Measurements from ENCODE around the gene GUK1.
A peak's percentile ranks its signal among the peaks of the same experiment; 100 is the strongest.
"Not testable (repeated sequence)": the region's sequence is repeated elsewhere in the genome, so short reads cannot be mapped to it uniquely, and the experiment has no call there.

GUK1 gene

DNA sequence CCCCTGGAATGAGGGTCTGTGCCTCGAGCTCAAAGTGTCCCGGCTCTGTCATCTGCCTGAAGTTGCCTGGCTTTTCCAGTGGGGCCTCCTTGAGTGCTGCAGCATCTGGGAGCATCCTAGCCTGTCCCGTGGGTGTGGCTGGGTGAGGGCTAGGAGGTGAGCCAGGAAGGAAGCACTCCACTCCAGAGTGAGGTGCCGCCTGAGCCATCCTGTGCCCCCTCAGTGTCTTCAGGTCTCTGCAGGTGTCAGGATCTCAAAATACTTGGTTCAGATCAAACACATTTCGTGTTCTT, 37.0 kb downstream of the GUK1 start:
- no peak for DNase-seq (ENCODE audit: low read depth)

DNA sequence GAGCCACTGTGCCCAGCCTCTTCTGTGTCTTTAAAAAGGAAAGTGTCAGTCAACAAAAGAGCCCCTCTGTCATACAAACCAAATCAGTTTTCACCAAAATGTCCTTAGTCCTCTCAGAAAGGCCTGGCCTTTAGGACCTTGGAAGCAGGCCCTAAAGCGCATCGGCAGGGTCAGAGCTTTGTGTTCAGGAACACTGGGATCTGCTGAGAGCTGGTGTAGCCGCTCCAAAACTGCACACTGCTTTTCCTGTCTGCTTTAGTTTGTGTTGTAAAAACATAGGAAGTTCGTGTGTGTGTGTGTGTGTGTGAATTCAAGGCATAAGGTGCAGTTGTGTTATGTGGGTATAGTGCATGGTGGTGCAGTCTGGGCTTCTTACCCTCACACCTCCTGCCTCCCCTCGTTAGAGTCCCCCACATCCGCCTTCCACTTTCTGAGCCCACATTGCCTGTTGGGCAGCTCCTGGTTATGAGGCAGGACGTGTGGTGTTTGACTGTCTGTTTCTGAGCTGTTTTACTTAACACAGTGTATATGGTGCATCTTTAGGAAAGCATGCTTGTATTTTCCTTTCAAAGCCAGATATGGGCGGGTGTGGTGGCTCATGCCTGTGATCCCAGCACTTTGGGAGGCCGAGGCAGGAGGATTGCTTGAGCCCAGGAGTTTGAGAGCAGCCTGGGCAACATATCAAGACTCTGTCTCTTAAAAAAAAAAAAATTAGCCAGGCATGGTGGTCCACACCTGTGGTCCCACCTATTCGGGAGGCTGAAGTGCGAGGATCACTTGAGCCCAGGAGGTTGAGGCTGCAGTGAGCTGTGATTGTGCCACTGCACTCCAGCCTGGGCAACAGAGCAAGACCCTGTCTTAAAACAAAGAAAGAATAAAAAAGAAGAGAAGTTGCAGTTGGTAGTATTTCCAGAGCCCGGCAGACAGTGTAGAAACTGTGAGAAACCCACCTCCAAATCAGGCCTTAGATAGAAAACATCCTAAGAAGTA, 37.9 kb downstream of the GUK1 start:
- no peak for DNase-seq (ENCODE audit: low read depth)

DNA sequence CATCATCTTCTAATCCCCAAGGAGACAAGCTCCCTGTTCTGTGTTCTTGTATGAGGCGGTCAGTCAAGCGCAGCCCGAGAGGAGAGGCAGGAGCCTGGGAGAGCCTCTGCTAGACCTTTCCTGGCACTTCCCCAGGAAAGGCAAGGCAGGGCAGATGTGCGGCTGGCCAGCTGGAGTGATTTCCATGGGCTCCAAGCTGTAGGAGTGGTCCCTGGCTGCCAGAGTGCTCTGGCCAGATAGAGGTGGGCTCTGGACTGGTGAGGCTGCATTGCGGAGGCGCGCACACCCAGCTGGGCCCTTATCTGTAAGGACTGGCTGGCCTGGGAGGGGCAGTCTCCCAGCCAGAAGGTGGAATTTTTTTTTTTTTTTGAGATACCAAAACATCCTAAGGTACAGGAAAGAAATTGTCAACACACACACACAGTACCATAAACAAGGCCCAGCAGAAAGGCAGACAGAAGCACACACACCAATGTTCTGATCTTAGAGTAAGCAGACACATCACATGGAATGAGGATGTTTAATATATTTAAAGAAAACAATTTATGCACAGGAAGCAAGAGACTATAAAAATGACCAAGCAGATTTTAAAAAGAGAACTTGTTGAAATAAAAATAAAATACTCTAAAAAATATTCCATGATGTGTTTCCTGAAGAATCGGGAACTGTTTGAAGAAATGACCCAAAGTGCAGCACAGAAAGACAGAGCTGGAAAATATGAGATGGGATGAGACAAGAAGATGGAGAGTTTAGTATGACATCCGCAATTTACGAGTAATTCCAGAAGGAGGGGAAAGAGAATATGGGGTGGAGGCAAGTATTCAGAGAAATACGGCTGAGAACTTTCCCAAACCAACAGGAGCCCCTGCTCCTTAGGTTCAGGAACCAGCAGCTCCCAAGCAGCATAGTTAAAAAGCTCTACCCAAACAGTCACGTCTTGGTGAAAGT, 38.9 kb downstream of the GUK1 start:
- peak; percentile 12 for DNase-seq (ENCODE audit: low read depth)

DNA sequence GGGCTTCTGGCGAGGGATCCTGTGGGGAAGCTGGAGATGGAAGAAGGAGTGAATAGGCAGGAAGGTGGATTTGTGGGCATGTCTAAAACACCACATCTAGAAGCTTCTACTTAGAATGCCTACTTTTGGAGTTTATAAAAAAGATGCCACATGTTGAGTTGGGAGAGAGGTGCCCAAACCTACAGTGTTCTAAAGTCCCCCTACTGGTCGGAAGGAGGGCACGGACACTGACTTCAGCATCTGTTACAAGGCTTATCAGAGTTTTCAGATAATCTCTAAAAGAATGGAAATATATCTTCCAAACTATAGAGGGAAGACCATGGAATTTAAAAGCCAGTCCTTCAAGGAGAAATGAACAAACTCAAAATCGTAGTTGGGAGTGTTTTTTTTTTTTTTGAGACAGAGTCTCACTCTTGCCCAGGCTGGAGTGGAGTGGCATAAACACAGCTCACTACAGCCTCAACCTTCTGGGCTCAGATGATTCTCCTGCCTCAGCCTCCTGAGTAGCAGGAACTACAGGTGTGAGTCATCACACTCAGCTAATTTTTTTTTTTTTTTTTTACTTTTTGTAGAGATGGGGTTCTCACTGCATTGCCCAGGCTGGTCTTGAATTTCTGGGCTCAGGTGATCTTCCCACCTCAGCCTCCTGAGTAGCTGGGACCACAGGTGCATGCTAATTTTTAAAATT, 40.3 kb downstream of the GUK1 start:
- DNase-seq (ENCODE audit: low read depth), result no peak

DNA sequence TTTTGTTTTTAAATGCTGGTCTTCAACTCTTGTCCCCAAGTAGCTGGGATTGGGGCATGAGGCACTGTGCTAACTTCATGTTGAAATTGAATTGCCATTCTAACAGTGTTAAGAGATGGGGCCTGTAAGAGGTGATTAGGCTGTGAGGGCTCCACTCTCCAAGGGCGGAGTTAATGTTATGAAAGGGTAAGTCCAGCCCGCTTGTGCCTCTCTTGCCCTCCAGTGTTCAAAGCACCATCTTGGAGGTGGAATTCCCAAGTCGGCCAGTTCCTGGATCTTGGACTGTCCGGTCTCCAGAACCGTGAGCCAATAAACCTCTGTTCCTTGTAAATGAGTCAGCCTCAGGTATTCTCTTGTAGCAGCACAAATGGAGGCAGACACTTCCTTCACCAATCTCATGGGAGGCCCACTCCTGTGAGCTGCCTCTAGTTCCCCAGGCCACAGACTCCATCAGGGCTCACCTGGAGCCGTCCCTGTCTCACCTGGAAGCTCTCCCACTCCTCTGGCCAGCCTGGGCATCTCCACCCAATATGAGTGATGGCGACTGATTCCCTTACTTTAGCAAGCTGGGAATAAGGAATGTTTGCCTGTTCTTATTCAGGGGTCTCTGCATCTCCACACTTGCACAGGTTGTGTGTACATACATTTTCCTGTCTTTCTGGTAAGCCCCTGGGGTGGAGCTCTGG, 41.0 kb downstream of the GUK1 start:
- DNase-seq (ENCODE audit: low read depth), result no peak

DNA sequence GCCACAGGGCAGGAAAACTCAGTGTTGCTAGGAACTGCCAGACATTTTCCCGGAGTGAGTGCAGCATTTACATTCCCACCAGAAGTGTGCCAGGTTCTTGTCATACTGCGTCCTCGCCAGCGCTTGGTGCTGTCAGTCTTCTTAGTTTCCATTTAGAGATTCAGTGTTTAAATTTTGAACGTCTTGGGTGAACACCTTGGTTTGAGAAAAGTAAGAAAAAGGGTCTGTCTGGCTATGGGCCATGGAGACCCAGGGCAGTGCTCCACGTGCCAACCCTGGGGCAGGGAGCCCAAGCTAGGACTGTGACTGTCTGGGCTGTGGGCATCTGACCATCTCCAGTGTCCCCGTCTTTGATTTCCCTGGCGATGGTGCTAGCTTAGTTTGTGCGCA, 41.6 kb downstream of the GUK1 start:
- no peak for DNase-seq (ENCODE audit: low read depth)

DNA sequence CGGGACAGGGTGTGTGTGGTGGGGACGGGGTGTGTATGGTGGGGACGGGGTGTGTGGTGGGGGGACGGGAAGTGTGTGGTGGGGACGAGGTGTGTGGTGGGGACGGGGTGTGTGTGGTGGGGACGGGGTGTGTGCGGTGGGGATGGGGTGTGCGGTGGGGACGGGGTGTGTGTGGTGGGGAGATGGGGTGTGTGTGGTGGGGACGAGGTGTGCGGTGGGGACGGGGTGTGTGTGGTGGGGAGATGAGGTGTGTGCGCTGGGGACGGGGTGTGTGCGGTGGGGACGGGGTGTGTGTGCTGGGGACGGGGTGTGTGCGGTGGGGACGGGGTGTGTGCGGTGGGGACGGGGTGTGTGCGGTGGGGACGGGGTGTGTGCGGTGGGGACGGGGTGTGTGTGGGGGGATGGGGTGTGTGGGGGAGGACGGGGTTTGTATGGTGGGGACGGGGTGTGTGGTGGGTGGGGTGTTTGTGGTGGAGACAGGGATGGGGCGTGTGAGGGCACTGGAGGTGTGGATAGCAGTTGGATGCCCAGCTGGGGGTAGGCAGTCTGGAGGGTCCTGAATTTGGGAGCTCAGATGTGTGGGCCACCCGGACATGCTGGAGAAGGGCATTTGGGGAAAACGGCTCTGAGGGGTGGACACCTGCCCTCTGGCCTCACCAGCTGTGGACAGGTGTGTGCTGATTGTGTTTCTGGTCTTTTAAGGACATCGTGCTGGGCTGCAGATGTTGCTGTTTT, 42.4 kb downstream of the GUK1 start:
- no peak for DNase-seq (ENCODE audit: low read depth)

DNA sequence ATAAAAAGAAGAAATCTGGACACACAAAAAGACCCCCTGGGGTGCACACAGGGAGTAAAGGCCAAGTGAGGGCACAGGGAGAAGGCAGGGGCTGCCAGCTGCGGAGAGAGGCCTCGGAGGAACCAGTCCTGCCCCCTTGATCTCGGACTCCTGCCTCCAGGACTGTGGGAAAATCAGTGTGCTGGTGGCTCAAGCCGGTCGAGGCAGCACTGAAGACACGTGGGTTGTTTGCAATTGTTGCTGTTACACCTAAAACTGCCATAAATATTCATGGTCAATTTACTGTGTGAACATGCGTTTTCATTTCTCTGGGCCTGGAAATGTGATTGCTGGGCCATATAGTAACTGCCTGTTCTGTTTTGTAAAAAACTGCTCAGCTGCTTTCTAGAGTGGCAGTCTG, 44.1 kb downstream of the GUK1 start:
- no peak for DNase-seq (ENCODE audit: low read depth)

DNA sequence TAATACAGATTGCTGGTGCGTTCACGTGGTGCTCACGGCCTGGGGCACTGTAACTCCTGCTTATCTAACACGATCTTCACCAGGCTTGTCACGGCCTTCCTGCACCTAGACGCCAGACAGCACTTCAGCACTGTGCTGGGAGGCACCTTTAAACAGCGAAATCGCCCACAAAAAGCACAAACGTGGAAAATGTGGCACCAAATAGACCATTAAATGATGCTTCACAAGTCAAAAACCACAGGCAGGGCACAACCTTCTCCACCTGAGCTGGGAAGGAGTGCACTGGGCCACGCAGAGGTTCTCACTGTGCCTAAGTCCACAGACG, 45.5 kb downstream of the GUK1 start:
- DNase-seq (ENCODE audit: low read depth), result no peak

DNA sequence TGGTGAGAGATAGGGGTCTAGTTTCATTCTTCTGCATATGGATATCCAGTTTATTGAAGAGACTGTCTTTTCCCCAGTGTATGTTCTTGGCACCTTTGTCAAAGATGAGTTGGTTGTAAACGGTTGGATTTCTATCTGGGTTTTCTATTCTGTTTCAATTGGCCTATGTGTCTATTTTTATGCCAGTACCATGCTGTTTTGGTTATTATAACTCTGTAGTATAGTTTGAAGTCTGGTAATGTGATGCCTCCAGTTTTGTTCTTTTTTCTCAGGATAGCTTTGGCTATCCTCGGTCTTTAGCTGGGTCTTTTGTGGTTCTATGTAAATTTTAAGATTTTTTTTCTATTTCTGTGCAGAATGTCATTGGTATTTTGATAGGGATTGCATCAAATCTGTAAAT, 48.2 kb downstream of the GUK1 start:
- DNase-seq (ENCODE audit: low read depth), result not testable (repeated sequence)

DNA sequence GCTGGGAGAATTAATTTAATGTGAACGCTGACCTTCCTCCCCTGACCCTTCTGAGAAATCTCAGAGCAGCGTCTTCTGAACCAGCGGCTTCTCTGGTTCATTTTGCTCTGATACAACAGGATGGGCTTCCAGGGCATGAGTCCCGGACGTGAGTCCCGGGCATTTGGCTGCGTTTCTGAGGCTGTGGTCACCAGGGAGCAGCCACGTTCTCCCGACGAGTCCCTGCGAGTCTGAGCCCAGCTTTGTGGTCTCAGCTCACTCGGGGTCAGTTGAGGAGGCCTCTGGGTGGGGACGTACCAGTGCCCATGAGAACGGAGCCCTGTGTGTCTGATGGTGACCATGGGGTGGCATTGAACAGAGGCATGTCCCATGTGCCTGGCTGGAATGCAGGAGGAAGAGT, 50.1 kb downstream of the GUK1 start:
- no peak for DNase-seq (ENCODE audit: low read depth)

DNA sequence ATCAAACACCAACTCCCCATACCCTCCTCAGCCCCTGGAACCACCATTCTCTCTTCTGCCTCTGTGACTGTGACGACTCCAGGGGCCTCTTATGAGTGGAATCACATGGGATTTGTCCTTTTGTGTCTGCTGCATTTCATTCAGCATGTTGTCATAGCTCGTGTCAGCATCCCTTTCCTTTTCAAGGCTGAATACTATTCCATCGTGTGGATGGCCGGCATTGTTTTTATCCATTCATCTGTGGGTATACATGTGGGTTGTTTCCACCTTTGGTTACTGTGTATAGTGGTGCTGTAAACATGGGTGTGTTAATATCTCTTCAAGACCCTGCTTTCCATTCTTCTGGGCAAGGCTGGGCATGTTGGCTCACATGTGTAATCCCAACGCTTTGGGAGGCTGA, 50.7 kb downstream of the GUK1 start:
- DNase-seq (ENCODE audit: low read depth), result no peak

DNA sequence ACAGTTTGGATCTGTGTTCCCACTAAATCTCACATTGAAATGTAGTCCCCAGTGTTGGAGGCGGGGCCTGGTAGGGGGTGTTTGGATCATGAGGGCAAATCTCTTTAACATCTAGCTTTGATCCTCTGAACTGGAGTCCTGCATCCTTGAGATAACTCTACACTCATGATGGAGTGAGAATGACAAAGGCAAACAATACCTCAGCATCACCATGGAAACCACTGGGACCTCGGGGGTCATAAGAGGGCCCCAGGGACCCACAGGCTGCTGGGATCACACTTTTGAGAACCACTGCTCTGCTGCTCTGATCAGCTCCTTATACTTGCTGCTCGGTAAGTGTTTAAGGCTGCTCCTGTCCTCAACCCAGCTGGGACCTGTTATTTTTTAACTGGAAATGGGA, 54.4 kb downstream of the GUK1 start:
- no peak for DNase-seq (ENCODE audit: low read depth)

DNA sequence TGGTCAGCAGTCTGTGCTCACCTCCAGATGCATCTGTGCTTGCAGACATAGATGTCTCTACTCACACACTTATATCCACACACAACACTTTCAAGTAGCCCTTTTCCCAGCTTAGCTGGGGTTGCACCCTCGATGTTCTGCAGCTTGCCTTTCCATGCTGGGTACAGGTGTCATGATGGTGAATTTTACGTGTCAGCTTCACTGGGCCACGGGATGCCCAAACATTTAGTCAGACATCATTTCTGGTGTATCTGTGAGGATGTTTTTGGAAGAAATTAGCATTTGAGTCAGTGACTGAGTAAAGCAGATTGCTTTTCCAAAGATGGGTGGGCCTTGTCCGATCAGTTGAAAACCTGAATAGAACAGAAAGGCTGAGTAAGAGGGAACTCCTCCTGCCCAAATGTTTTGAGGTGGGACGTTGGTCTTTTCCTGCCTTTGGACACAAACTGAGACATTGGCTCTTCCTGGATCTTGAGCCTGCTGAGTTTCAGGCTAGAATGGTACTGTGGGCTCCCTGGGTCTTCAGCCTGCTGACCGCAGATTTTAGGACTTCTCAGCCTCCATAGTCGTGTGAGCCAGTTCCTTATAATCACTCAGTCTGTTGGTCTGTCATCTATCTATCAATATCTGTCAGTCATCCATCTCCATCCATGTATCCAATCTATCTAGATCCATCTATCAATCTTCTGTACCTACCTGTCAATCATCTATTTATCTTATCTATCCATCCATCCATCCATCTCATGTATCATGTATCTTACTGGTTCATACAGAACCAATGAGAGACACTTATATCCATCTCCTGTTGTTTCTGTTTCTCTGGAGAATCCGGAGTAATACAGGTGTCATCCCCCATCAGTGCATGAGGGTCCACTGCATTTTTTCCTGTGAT, 55.1 kb downstream of the GUK1 start:
- no peak for DNase-seq (ENCODE audit: low read depth)

DNA sequence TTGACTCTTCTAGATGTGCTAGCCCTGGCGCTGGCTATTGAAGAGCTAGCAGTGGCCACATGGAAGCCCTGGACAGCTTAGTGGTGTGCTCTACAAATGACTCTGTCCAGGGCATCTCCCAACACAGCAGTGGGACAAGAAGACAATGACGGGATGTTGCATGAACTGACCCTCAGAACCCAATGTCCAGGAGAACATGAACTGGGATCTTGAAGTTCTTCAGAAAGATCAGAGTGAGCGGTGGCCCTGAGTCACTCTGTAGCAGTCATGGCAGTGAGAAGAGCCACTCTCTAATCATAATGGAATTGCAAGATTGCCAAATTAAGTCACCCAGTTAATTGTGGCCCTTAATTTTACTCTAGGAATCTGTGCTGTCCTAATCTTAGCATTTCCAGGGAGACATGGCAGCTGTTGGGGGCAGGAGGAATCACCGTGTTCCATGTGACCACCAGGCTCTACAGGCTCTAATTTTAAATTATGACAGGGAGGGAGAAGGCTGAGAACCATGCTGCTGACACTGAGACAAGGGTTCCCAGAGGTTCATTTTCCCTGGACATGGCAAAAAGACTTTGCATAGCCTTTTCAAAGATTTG, 57.6 kb downstream of the GUK1 start:
- no peak for DNase-seq (ENCODE audit: low read depth)
